Pons (tissue), 1 donor: Measurements from ENCODE around the gene OR4D1.
"Not testable (repeated sequence)": the region's sequence is repeated elsewhere in the genome, so short reads cannot be mapped to it uniquely, and the experiment has no call there.

Experiments
- DNase-seq: peaks from one replicate; pipeline ENCODE4 v3.0.0-alpha.2; 2016; ENCODE audit warnings: low spot score

The OR4D1 gene

GRCh38 chr17:58147930-58148434, at the start of gene OR4D1:
TSS of gene OR4D1 (plus strand) at chr17:58148384. CDS start at chr17:58155154, 6,770 bp downstream.
- no peak for DNase-seq

GRCh38 chr17:58100506-58100905, 47.7 kb upstream of the OR4D1 start:
- no peak for DNase-seq

- not testable (repeated sequence) for DNase-seq
Observed at GRCh38 chr17:58101898-58102297, 46.3 kb upstream of the OR4D1 start.

- DNase-seq: no peak
Observed at GRCh38 chr17:58105093-58105492, 43.1 kb upstream of the OR4D1 start.

- no peak for DNase-seq
Observed at GRCh38 chr17:58107306-58107705, 40.9 kb upstream of the OR4D1 start.

GRCh38 chr17:58109197-58109596, 39.0 kb upstream of the OR4D1 start:
- DNase-seq: no peak

- DNase-seq: no peak
Observed at GRCh38 chr17:58110012-58110411, 38.2 kb upstream of the OR4D1 start.

GRCh38 chr17:58111676-58112075, 36.5 kb upstream of the OR4D1 start:
- no peak for DNase-seq

- DNase-seq: peak; percentile 77
Observed at GRCh38 chr17:58112970-58113631, 35.1 kb upstream of the OR4D1 start.

GRCh38 chr17:58113947-58114346, 34.2 kb upstream of the OR4D1 start:
- DNase-seq: no peak

GRCh38 chr17:58117382-58117781, 30.8 kb upstream of the OR4D1 start:
- DNase-seq: no peak

- DNase-seq: no peak
Observed at GRCh38 chr17:58119491-58119890, 28.7 kb upstream of the OR4D1 start.

- no peak for DNase-seq
Observed at GRCh38 chr17:58120195-58120822, 27.9 kb upstream of the OR4D1 start.

GRCh38 chr17:58121925-58122324, 26.3 kb upstream of the OR4D1 start:
- DNase-seq: peak; percentile 40

- no peak for DNase-seq
Observed at GRCh38 chr17:58127846-58128245, 20.3 kb upstream of the OR4D1 start.

- not testable (repeated sequence) for DNase-seq
Observed at GRCh38 chr17:58132697-58133096, 15.5 kb upstream of the OR4D1 start.

GRCh38 chr17:58136669-58137279, 11.4 kb upstream of the OR4D1 start:
- no peak for DNase-seq

GRCh38 chr17:58141505-58141904, 6.7 kb upstream of the OR4D1 start:
- DNase-seq: no peak

- DNase-seq: not testable (repeated sequence)
Observed at GRCh38 chr17:58143335-58143734, 4.8 kb upstream of the OR4D1 start.

GRCh38 chr17:58144801-58145200, 3.4 kb upstream of the OR4D1 start:
- DNase-seq: no peak

GRCh38 chr17:58148609-58149008, 425 bp downstream of the OR4D1 start:
- DNase-seq: no peak

GRCh38 chr17:58150394-58150793, 2.2 kb downstream of the OR4D1 start:
- no peak for DNase-seq

GRCh38 chr17:58153046-58153445, 4.9 kb downstream of the OR4D1 start:
- DNase-seq: no peak
